GM18858 (cell line): ENCODE data around the gene PIK3C2B.
"Not testable (repeated sequence)": the region's sequence is repeated elsewhere in the genome, so short reads cannot be mapped to it uniquely, and the experiment has no call there.

Source experiments
- ATAC-seq: cut with Tn5 transposase; IDR thresholded peaks from one replicate; pipeline ENCODE4 v1.9.1; 2021; ENCODE audit not compliant: unreplicated experiment

The PIK3C2B gene, protein sequence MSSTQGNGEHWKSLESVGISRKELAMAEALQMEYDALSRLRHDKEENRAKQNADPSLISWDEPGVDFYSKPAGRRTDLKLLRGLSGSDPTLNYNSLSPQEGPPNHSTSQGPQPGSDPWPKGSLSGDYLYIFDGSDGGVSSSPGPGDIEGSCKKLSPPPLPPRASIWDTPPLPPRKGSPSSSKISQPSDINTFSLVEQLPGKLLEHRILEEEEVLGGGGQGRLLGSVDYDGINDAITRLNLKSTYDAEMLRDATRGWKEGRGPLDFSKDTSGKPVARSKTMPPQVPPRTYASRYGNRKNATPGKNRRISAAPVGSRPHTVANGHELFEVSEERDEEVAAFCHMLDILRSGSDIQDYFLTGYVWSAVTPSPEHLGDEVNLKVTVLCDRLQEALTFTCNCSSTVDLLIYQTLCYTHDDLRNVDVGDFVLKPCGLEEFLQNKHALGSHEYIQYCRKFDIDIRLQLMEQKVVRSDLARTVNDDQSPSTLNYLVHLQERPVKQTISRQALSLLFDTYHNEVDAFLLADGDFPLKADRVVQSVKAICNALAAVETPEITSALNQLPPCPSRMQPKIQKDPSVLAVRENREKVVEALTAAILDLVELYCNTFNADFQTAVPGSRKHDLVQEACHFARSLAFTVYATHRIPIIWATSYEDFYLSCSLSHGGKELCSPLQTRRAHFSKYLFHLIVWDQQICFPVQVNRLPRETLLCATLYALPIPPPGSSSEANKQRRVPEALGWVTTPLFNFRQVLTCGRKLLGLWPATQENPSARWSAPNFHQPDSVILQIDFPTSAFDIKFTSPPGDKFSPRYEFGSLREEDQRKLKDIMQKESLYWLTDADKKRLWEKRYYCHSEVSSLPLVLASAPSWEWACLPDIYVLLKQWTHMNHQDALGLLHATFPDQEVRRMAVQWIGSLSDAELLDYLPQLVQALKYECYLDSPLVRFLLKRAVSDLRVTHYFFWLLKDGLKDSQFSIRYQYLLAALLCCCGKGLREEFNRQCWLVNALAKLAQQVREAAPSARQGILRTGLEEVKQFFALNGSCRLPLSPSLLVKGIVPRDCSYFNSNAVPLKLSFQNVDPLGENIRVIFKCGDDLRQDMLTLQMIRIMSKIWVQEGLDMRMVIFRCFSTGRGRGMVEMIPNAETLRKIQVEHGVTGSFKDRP (N-terminal part only)

DNA sequence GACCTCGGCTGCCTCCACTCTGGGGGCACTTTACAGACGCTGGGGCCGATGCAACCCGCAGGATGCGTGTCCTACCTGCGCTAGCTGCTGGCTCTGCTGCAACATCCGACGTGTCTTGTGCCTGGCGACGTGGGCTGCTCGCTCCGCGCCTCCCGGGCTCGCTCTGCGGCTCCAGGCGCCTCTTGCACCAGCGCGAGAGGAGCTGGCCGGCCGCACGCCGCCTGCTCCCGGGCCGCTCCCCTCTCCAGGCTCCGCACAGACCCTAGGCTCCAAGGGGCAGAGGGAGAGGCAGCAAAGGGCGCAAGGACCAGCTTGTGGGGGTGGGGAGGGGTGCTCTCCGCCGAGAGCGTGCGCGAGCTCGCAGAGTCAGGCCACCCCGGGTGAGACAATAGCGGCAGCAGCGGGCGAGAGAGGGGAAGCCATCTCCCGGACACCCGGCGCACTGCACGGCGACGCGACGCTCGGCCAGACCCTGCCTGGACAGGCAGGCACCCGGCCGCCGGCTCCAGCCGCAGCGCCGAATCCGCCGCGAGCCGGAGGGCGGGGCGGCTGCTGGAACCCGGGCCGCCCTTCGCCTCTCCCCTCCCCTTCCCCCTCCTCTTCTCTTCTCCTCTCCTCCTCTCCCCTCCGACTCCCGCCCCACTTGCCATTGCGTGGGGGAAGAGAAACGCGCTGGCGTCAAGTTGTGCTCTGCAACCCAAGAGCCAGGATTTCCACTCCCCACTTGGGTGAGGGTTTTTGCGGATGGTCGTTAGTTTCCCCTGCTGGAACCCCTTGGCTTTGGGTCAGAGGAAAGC is at the start of gene PIK3C2B:
PIK3C2B (minus strand) TSS at position 525 of the 797 bp plus-strand sequence. CDS start 25,003 bp downstream, outside the sequence.
- peak; percentile 58 for ATAC-seq

DNA sequence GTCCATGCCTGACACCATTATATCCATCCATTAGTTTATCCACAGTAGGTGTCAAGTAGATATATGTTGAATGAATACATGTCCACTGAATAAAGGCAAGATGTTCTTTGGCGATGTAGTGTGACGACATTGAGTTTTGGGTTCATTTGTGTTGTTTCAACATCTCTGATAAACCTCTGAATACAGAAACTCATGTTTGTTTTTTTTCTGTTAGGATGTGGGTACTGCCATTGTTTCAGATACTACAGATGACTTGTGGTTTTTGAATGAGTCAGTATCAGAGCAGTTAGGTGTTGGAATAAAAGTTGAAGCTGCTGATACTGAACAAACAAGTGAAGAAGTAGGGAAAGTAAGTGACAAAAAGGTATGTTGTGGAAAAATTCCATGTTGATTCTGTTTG is 49.7 kb upstream of the PIK3C2B start:
- ATAC-seq: no peak

DNA sequence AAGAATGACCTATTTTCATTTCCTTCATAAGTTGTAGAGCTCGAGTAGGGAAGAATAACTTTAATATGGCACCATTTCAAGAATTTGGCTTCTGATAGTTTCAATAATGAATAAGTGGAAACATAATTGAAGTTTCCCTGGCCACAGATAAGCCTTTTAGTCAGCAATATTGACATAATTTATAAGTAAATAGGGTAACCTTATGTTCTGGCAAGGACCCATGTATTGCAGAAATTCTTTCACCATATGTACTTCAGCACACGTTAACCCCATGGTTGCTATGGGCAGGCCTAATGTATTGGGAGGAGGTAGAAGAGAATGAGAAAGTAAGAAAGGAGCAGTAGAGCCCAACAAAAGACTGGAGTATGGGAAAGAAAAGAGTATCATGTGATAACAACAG is 47.0 kb upstream of the PIK3C2B start:
- ATAC-seq: no peak

DNA sequence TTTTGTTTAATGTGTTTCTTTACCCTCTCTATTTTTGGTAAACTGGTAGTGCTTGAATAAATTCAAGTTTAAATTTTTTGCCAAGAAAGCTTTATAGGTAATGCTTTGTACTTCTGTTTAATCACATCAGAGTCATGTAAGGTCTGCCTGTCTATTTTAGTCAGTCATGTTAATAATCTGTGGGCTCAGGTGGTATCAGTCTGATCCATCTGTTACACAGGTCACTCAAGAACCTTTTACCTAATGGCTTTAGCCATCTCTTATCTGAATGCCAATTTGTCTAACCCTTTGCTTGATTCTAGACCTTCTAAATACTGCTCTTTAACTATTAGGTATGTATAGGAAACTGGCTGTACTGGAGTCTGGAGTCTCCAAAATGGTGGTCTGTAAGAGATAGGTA is 38.2 kb upstream of the PIK3C2B start:
- ATAC-seq: no peak

DNA sequence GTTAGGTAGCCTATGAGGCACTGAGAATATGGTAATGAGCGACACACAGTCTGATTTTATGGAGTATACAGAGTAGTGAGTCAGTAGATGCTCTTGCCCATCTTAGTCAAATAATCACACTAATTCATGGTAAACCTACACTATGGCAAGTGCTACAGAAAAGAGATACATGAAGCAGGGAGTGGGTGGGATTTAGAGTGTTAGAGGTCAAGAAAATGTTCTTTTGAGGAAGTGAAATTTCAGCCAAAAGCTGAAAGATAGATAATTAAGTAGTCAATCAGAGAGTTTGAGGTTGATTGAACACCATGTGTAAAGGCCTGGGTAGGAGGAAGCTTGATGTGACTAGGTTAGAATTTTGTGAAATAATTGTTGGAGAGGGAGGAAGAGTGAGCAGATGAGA is 36.3 kb upstream of the PIK3C2B start:
- peak; percentile 84 for ATAC-seq

DNA sequence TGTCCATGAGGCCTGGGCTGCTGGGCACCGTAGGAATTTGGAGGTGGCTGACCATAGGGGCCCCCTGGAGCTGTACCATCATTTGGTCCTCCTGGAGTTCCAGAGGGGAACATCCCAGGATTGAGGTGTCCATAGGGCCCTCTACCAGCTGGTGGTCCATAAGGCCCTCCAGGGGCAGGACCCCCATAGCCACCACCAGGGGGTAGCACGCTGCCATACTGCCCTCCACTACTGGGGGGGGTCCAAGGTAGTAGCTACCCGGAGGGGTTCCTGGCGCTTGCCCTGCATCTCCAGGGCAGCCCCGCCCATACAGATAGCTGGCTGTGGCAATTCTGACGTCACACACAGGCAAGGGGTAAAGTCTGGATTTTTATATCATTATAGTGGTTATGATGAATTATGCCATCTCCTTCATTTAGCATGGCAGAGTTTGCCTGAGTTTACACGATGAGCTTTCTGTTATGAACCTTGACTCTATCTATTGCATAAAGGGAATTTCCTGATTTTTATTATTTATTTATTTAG is 34.8 kb upstream of the PIK3C2B start:
- no peak for ATAC-seq

DNA sequence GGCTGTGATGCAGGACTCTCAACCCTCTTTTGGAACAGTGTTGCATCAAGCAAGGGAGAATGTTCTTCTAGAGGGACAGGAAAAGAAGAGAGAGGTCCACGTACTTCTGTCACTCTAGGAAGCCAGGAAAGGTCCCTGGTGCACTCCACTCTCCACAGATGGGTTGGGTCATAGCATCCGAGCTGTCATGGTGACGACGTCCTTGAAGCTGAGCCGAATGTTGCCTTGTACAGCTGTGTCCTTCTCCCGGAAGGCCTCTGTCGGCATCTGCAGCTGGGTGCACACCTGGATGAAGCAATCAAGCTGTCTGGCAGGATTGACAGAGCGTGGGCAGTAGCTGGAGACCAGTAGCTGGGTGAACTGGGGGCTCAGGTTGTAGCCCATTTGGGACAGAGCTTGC is 34.1 kb upstream of the PIK3C2B start:
- ATAC-seq: no peak

DNA sequence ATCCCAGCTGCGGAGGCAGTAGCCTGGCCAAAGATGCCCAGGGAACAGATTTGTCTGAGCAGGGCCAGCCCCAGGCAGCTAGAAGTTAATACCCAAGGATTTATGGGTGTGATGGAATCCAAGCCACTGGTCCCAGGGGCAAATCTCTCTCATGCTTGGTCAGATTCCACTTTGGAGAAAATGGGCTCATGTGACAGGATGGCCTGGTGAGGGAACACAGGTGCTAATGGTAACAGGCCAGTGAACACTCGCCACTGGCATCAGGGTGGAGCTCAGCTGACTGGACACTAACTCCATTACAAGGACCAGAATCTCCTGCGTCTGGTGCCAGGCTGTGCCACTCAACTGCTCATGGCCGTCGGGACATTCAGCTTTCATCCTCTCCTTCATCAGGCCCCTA is 33.6 kb upstream of the PIK3C2B start:
- no peak for ATAC-seq

DNA sequence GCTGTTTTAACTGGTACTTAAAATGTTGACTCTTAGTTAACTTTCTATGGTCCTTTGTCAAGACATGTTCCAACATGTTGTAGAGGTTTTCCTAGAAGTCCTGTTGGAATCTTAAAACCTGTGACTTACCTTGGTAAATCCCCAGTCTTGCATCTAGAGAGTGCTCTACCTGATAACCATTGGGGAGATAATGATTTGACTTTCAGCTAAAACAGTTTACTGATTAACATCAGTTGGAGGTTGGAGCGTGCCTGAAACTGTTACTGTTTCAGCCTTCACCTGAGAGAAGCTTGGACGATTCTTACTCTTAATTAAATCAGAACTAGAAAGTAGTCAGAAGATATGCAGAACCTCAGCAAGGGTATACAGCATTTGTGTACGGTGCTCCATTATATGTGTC is 30.4 kb upstream of the PIK3C2B start:
- ATAC-seq: no peak

DNA sequence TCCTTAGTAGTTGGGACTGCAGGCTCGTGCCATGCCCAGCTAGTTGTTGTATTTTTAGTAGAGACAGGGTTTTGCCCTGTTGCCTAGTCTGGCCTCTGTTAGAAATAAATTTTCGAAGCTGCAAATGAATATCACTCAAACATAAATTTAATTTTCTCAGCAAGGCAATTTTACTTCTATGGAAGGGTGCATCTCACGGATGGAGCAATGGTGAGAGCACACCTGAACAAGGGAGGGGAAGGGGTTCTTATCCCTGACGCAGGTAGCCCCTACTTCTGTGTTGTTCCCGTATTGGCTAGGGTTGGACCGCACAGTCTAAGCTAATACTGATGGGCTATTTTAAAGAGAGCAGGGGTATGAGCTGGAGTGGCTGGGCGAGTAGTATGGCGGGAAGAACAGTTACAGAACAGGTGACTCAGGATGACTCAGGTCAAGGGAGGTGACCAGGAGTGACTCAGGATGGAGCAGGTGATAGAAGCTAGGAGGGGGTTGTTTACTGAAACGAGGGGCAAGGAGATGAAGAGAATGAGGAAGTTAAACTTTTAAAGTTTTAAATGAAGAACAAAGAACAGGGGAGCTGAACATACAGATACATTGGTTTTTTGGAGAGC is 29.1 kb upstream of the PIK3C2B start:
- ATAC-seq: no peak

DNA sequence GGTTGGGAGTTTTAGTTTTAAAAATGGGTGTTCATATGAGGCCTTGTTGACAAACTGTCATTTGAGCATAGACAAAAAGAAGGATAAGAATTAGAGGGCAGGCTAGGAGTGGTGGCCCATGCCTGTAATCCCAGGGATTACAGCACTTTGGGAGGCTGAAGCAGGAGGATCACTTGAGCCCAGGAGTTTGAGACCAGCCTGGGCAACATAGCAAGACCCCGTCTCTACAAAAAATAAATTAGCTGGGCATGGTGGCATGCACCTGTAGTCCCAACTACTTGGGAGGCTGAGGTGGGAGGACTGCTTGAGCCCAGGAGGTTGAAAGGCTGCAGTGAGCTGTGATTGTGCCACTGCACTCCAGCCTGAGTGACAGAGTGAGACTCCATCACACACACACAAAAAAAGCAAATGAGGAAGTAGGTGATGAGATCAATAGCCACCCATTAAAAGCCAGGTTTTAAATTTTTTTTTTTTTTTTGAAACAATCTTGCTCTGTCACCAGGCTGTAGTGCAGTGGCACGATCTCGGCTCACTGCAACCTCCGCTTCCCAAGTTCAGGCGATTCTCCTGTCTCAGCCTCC is 27.4 kb upstream of the PIK3C2B start:
- ATAC-seq: not testable (repeated sequence)

DNA sequence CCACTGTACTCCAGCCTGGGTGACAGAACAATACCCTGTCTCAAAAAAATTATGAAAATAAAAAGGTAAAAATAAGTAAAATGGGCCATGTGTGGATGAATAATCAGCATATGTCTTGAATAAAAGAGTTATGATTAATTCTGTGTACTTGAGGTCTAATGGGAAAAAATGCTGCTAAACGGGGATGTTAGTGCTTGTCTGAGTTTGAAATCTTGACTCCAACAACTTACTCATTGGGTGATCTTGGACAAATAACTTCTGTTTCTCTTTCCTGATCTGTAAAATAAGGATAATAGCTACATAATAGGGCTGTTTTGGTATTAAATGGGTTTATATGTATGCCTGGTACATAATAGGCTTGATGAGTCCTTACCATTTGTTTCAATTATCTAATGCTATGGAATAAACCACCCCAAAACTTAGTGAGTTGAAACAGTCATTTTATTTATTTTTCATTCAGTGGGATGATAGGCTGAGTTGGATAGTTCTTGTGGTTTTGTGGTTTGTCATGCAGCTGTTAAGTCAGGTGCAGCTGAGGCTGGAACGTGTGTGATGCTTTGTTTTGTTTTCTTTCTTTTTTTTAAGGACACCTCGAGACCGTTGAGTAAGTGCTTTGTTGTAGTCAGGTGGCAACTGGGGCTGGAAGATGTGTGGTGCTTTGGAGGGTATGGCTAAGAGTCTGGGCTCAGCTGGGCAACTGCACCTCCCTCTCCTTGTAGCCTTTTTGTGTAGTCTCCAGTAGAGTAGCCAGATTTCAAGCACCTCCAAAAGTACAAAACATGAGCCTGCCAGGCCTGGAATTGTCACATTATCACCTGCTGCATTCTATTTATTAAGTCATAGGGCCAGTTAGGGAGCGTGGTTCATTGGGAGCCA is 26.5 kb upstream of the PIK3C2B start:
- peak; percentile 60 for ATAC-seq

DNA sequence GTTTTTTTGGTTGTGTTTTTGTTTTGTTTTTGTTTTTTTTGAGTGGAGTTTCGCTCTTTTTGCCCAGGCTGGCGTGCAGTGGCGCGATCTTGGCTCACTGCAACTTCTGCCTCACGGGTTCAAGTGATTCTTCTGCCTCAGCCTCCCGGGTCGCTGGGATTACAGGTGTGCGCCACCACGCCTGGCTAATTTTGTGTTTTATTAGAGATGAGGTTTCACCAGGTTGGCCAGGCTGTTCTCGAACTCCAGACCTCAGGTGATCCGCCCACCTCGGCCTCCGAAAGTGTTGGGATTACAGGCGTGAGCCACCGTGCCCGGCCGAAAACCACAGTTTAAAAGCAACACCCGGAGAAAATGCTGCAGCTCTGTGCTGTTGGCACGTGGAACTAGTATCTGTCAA is 22.8 kb upstream of the PIK3C2B start:
- ATAC-seq: not testable (repeated sequence)

DNA sequence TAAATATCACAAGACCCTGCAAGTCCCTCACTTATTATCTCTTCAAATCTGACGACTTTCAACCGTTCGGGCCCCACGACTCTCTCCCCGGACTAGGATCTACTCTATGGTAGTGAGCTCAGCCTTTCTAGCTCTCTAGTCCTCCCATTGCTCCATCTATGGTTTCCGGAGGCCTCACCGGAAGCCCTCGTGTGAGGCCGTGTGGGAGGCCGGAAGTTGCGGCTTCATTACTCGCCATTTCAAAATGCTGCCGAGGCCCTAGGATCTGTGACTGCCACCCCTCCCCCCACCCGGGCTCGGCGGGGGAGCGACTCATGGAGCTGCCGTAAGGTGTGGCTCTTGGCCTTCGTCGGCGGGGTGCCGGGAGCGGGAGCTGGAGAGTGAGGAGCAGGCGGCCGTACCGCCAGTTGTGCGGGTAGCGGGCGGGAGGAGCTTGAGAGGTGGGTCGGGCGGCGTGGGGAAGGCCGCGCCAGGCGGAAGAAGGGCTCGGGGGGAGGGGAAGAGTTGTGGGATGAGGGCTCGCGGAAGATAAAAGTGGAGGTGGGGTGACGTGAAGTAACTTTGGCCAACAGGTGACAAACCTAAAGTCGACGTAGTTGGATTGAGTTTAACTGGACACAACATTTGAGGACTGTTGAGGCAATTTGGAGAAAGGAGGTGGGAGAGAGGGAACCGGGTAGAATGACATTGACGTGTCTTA is 21.7 kb upstream of the PIK3C2B start, which contains the start of gene MDM4:
MDM4 (plus strand) TSS at position 227 of the 700 bp plus-strand sequence. CDS start 9,113 bp downstream, outside the sequence.
- peak; percentile 53 for ATAC-seq

DNA sequence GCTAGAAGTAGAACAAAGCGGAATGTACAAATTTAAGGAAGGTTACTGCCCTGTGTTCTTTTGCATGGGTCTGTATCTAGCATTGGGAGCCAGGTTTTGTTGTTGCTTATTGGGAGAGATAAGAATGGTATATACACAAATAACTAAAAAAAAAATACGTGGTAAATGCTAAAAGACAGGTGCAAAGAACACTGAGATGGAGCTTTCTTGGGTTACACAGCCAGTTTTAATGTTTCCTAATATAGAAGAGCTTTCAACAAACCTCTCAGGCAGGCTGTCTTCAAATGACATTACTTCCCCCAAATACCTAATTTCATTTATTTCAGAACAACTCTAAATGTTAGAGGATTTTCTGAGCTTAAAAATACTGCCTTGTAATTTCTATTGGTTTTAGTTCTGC is 20.2 kb upstream of the PIK3C2B start:
- no peak for ATAC-seq

DNA sequence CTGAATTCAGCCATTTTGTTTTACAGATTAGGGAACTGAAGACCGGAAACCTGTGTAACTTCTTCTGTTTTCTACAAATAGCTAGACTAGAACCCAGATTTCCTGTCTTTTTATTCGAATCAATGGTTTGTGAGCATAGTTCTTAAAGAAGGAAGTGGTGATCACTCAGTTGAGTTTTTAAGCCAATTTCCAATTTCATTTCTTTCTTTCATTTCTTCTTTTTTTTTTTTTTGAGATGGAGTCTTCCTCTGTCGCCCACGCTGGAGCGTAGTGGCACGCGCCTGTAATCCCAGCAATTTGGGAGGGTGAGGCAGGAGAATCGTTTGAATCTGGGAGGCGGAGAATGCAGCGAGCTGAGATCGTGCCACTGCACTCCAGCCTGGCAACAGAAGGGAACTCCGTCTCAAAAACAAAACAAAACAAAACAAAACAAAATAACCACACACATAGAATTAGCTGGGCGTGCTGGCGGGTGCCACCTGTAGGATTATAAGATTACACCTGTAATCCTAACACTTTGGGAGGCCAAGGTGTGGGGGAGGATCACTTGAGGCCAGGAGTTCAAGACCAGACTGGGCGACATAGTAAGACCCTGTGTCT is 18.6 kb upstream of the PIK3C2B start:
- ATAC-seq: peak; percentile 36

DNA sequence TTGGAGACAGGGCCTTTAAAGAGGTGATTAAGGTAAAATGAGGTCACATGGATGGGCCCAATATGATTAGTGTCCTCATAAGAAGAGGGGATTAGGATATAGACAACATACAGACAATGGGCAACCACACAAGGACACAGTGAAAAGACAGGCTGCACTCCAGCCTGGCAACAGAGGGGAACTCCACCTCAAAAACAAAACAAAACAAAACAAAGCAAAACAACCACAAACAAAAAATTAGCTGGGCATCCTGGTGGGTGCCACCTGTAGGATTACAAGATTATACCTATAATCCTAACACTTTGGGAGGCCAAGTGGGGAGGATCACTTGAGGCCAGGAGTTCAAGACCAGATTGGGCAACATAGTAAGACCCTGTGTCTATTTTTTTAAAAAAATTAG is 16.8 kb upstream of the PIK3C2B start:
- ATAC-seq: no peak
